Skin epidermis (tissue), 12 donors: ENCODE data around the gene DAND5.
A peak's percentile ranks its signal among the peaks of the same experiment; 100 is the strongest.
"Not testable (repeated sequence)": the region's sequence is repeated elsewhere in the genome, so short reads cannot be mapped to it uniquely, and the experiment has no call there.

Experiments used
- H3K27ac ChIP-seq, 21 experiments: fragments of 200-600 bp; sonication (generic) in 11 of 21; one replicate each; pipeline ENCODE4 v1.5.0; 2020; ENCODE audit warnings: mild to moderate bottlenecking in 3 of 21, inconsistent platforms in 2 of 21, moderate library complexity in 2 of 21
- H3K4me3 ChIP-seq, 7 experiments: fragments of 200-600 bp; sonication (generic) in 2 of 7; one replicate each; pipeline ENCODE4 v1.5.0; 2020; ENCODE audit warnings: inconsistent platforms in 2 of 7, mild to moderate bottlenecking in 2 of 7, moderate library complexity in 1 of 7

The DAND5 gene

GRCh38 chr19:12956446-12957388, 12.7 kb upstream of the DAND5 start, which contains the start of gene GADD45GIP1:
Gene GADD45GIP1, minus strand, starts transcription at chr19:12957223. Its CDS starts 11 bp downstream, at chr19:12957212.
- H3K4me3 ChIP-seq, result peak within 1 kb of the TSS; percentile 55 to 100 (median 83)
- H3K27ac ChIP-seq, result peak within 1 kb of the TSS; percentile 71 to 96 (median 93)

DNA sequence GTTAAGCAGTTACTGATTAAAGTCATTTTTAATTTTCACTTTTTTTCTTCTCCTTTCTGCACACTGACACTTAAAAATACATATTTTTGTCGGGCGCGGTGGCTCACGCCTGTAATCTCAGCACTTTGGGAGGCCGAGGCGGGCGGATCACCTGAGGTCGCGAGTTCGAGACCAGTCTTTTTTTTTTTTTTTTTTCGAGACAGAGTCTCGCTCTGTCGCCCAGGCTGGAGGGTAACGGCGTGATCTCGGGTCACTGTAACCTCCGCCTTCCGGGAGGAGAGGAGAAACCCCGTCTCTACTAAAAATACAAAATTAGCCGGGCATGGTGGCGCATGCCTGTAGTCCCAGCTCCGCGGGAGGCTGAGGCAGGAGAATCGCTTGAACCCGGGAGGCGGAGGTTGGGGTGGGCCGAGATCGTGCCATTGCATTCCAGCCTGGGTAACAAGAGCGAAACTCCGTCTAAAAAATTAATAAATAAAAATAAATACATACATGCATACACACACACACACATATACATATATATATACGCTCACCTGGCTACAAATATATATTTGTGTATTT, 11.9 kb upstream of the DAND5 start:
- Histone ChIP-seq H3K27ac (peak overlapping the region; percentile 71 to 96 (median 93)), H3K4me3 (peak overlapping the region; percentile 55 to 100 (median 83))

DNA sequence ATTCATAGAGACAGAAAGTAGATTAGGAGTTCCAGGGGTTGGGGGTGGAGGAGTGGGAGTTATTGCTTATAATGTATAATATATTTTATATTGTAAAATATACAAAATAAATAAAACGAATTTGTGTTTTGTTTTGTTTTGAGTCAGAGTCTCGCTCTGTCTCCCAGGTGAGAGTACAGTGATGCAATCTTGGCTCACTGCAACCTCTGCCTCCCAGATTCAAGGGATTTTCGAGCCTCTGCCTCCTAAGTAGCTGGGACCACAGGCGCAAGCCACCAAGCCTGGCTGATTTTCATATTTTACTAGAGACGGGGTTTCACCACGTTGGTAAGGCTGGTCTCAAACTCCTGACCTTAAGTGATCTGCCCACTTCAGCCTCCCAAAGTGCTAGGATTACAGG, 9.9 kb upstream of the DAND5 start:
- no peak overlapping the region for H3K4me3 ChIP-seq
- H3K27ac ChIP-seq, result no peak overlapping the region

- peak overlapping the region in 9 of 21 experiments; percentile 3 to 58 (median 36) for H3K27ac ChIP-seq
Observed at GRCh38 chr19:12965017-12965811, 4.2 kb upstream of the DAND5 start.

GRCh38 chr19:12965812-12966135, 3.6 kb upstream of the DAND5 start:
- Histone ChIP-seq H3K27ac (peak overlapping the region in 6 of 21 experiments; percentile 3 to 43 (median 21)), H3K4me3 (peak overlapping the region in 4 of 7 experiments; percentile 28 to 37 (median 29))

More at GRCh38 chr19:12965017-12965811, 4.2 kb upstream of the DAND5 start:
- H3K4me3 ChIP-seq, result peak overlapping the region; percentile 24 to 37 (median 28)

- Histone ChIP-seq H3K4me3 (no peak overlapping the region), H3K27ac (no peak overlapping the region)
Observed at GRCh38 chr19:12967907-12968306, 1.5 kb upstream of the DAND5 start.

DNA sequence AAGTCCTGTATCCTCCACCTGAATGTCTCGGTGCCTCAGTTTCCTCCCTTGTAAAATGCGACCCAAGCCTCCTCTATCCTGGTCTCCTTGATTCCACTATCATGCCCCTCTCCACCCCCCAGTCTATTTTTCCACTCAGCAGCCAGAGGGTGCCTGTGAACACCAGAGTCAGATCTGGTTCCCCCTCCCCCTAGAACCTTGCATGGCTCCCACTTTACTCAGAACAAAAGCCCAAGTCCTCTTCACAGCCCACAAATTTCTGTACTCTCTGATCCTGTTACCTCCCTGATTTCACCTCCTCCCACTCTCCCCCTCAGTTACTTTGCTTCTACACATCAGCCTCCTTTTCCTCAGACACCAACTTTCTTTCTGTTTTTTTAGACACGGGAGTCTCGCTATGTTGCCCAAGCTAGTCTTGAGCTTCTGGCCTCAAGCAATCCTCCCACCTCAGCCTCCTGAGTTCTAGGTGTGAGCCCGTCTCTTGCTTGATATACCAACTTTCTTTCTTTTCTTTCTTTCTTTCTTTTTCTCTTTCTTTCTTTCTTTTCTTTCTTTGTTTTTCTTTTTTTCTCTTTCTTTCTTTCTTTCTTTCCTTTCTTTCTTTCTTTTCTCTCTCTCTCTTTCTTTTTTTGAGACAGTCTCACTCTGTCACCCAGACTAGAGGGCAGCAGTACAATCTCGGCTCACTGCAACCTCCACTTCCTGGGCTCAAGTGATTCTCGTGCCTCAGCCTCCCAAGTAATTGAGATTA, 869 bp downstream of the DAND5 start:
- no peak overlapping the region for H3K27ac ChIP-seq
- H3K4me3 ChIP-seq, result no peak overlapping the region

GRCh38 chr19:12973236-12973635, 3.9 kb downstream of the DAND5 start:
- no peak overlapping the region for H3K4me3 ChIP-seq
- no peak overlapping the region for H3K27ac ChIP-seq

GRCh38 chr19:12974301-12975220, 5.2 kb downstream of the DAND5 start:
- Histone ChIP-seq H3K4me3 (no peak overlapping the region), H3K27ac (no peak overlapping the region)

DNA sequence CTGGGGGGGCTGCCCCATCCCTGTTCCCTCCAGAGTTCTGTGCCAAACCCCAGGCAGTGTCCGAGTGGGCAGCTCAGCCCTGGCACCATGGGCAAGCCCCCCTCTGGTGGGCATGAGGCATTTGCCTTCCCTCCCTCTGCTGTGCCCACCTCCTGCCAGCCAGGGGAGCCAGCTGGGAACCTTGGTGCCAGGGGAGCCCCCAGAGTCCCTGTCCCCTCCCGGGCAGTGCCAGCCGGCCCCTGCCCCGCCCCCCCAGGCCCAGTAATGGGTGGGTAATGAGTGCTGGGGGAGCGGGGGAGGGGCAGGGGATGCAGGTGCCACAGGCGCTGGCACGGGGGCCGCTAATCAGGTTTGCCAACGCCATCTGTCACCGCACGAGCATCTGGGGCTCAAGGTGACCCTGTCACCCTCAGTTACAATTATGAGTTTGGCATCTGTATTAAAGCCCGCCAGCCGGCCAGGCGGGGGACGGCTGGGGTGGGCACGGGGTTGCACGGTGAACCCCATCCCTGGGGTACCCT, 5.9 kb downstream of the DAND5 start:
- Histone ChIP-seq H3K4me3 (no peak overlapping the region), H3K27ac (no peak overlapping the region)

DNA sequence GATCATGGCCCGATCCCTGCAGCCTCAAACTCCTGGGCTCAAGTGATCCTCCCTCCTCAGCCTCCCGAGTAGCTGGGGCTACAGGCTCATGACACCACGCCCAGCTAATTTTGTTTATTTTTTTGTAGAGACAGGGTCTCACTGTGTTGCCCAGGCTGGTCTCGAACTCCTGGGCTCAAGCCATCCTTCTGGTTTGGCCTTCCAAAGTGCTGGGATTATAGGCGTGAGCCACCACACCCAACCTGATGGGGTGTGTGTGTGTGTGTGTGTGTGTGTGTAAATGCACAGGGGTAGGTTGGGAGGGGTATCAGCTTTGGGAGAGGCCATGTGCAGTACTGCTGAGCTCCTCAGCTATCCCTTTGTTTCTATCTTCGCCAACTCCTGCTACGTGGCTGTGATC, 6.7 kb downstream of the DAND5 start:
- not testable (repeated sequence) for H3K27ac ChIP-seq, H3K4me3 ChIP-seq

DNA sequence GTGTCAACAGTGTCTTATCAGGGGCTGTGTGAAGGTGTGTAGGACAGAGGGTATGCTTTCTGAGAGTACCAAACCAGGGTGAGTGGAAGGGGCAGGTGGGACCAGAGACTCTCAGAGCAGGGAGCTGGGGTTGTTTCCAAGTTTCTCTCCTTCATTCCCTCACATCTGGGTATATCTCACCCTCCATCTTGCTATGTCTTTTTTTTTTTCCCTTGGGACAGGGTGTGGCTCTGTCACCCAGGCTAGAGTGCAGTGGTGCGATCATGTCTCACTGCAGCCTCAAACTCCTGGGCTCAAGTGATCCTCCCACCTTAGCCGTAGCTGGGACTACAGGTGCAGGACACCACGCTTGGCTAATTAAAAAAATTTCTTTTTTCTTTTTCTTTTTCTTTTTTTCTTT, 10.6 kb downstream of the DAND5 start:
- Histone ChIP-seq H3K27ac (no peak overlapping the region), H3K4me3 (no peak overlapping the region)

DNA sequence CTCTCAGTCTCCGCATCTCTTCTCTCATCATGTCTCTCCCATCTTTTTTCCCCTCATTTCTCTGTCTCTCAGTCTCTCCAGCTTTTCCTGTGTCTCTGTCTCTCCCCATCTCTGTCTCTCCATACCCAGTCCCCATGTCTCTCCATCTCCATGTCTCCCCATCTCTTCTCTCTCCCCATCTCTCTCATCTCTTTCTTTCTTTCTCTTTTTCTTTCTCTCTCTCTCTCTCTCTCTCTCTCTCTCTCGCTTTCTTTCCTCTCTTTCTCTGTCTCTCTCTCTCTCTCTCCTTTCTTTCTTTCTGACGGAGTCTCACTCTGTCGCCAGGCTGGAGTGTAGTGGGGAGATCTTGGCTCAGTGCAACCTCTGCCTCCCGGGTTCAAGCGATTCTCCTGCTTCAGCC, 13.3 kb downstream of the DAND5 start:
- Histone ChIP-seq H3K4me3 (no peak overlapping the region), H3K27ac (no peak overlapping the region)

GRCh38 chr19:12983091-12983490, 13.7 kb downstream of the DAND5 start:
- H3K4me3 ChIP-seq, result peak overlapping the region in 4 of 7 experiments; percentile 16 to 27 (median 20)
- peak overlapping the region in 2 of 21 experiments; percentile 39 to 50 for H3K27ac ChIP-seq

- Histone ChIP-seq H3K4me3 (peak overlapping the region in 4 of 7 experiments; percentile 16 to 27 (median 20)), H3K27ac (peak overlapping the region in 2 of 21 experiments; percentile 39 to 50)
Observed at GRCh38 chr19:12983542-12984142, 14.3 kb downstream of the DAND5 start.

DNA sequence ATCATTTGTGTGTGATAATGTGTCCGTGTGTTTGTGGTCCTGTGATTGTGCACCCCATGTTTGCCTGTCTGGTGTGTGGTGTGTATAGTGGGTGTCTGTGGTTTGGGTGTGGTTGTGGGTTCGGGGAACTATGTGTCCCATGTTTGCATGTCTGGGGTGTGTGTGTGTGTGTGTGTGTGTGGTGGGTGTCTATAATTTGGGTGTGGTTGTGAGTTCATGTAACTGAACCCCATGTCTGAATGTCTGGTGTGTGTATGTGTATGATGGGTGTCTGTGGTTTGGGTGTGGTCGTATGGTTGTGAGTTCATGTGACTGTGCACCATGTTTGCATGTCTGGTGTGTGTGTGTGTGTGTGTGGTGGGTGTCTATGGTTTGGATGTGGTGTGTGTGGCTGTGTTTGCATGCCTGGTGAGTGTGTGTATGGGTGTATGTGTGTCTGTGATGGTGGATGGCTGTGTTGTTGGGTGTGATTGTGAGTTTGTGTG, 14.8 kb downstream of the DAND5 start:
- no peak overlapping the region for H3K4me3 ChIP-seq
- H3K27ac ChIP-seq, result peak overlapping the region in 4 of 21 experiments; percentile 3 to 67 (median 60)

GRCh38 chr19:12984683-12985048, 15.3 kb downstream of the DAND5 start:
- peak overlapping the region in 6 of 21 experiments; percentile 3 to 73 (median 60) for H3K27ac ChIP-seq

More at GRCh38 chr19:12984683-12985048, 15.3 kb downstream of the DAND5 start:
- no peak overlapping the region for H3K4me3 ChIP-seq
